HG03378 (cell line): ENCODE results near the gene CTNNA2.

Experiments used
- ATAC-seq: cut with Tn5 transposase; IDR thresholded peaks from one replicate; pipeline ENCODE4 v1.9.1; 2021; ENCODE audit warnings: mild to moderate bottlenecking, moderate library complexity; ENCODE audit not compliant: unreplicated experiment

Gene CTNNA2

DNA sequence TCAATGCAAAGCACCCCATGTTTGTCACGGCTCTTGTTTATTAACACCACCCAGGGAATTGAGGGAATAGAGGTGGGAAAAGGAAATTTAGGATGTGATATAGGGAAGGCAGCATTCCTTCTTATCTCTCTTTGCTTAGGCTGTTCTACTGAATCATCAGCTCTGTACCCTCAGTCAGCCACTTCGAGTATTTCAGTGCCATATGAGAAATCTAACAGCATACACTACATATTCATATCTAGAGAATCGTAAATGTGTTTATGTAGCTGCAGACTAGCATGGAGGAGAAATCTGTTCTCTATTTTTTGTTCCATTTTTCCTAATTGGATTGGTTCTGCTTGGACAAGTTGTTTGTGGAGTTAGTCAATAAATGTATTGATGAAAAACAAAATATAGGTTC is 187.8 kb downstream of the CTNNA2 start:
- no peak for ATAC-seq

DNA sequence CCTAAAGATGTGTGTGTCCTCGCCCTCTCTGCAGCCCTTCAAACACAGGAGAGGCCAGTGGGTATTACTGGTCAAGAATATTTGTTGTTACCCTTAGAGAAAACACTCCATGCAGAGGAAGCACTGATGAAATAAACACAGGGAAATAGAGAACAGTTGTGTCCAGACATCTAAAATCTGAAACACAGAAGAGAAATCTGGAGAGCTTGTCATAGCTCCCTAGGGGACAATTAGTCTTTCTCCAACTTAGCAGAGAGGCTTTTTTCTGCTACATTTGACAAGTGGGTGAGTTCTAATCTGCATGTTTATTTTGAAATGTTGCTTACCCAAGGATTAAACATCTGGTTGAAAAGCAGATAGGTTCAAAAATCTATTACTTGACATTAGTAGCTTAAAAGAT is 190.1 kb downstream of the CTNNA2 start:
- ATAC-seq = no peak

DNA sequence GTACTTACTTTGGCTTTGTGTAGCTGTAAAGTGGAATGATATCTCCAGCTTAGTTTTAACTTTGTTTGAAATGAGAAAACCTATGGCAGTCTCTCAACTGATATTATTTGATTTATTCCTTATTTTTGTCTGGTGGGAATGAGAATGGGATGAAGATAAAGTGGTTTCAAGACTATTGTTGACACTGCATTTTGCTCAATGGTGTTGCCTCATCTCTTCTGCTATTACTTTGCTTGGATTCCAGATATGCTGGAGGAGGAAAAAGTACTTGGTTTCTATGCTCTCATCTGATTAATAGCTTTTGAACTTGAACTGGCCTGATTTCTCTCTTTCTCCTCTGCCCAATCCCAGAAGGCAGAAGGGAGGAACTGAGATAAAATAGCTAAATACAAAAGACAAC is 198.2 kb downstream of the CTNNA2 start:
- no peak for ATAC-seq

DNA sequence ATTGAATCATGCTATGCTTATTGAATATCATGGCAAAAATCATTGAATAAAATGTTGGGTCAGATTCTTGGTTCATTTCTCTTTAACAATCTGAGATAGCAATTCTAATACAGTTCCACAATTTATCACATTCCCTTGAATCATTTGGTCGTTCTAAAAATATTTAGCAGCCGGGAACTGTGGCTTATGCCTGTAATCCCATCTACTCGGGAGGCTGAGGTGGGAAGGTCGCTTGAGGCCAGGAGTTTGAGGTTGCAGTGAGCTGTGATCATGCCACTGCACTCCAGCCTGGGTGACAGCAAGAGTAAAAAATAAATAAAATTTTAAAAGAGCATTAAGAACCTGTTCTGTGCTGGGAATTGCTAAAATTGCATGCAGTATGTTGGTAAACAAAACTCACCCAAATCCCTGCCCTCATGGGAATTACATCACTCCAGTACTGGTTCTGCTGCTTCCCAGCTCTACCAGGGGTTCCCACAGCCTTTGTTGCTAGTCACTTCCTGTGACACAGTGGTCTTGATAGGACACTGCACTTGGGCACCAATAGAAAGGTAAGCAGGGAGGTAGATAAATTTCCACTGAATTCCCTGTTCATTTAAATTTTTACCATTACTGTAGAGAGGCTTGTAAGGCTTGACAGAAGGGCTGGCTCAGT is 200.4 kb downstream of the CTNNA2 start:
- ATAC-seq = no peak

DNA sequence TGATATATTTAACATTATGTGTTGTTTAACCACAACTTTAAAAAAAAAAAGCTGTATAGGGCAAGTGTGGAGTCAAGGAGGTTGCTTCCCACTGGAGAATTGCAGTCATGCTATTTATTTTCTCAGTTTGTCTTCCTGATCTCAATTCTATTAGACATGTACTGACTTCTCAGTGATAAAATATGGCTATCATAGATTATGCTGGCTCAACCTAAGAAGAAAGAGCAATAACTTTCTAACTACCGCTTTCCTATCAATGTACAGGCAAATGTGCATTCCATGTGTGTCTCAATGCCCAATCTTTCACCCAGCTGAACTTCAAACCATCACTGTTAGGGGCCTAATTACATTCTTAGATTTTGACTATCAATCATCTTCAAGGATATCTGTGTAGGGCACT is 201.4 kb downstream of the CTNNA2 start:
- no peak for ATAC-seq

- no peak for ATAC-seq
These were observed 202.5 kb downstream of the CTNNA2 start for GRCh38 chr2:79715338-79715737.

GRCh38 chr2:79716266-79716665 is 203.4 kb downstream of the CTNNA2 start:
- ATAC-seq = no peak

GRCh38 chr2:79717364-79718007 is 204.6 kb downstream of the CTNNA2 start:
- ATAC-seq = no peak

DNA sequence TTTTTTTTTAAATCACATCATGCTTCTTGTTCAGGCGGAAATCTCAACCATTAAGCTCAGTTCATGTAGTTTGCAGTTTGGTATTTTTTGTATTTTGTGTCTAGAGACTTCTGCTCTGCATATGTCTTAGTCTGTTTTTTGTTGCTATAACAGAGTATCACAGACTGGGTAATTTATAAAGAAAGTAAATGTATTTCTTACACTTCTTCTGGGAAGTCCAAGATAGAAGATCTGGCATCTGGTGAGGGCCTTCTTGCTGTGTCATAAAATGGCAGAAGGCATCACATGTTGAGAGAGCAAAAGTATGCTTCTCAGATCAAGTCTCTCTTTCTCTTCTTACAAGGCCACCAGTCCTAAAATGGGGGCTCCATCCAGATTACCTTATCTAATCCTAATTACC is 208.2 kb downstream of the CTNNA2 start:
- no peak for ATAC-seq

- ATAC-seq = no peak
These were observed 209.1 kb downstream of the CTNNA2 start for GRCh38 chr2:79721966-79722365.

GRCh38 chr2:79723830-79724229 is 211.0 kb downstream of the CTNNA2 start:
- ATAC-seq = no peak

- ATAC-seq = no peak
These were observed 216.7 kb downstream of the CTNNA2 start for GRCh38 chr2:79729532-79729931.

GRCh38 chr2:79734518-79734917 is 221.7 kb downstream of the CTNNA2 start:
- no peak for ATAC-seq

- no peak for ATAC-seq
These were observed 228.1 kb downstream of the CTNNA2 start for GRCh38 chr2:79740879-79741443.

GRCh38 chr2:79750321-79750720 is 237.5 kb downstream of the CTNNA2 start:
- no peak for ATAC-seq

DNA sequence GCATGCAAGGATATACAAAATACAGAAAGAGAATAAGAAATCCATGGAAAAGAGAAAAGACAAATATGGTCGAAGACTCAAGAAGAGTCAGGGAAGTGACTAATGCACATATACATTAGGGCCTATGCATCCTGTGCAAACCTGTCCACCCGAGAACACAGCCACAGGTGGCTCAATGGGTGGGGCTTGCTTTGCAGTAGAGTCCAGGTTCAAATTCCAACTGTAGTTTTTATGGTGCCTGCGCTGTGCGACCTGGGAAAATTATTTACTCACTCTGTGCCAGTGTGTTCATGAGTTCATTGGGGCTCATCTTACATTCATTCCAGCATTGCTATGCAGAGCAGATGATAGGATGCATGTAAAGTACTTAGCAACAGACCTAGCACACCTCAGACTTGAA is 244.7 kb downstream of the CTNNA2 start:
- no peak for ATAC-seq

- ATAC-seq = no peak
These were observed 245.2 kb downstream of the CTNNA2 start for GRCh38 chr2:79758042-79758441.

DNA sequence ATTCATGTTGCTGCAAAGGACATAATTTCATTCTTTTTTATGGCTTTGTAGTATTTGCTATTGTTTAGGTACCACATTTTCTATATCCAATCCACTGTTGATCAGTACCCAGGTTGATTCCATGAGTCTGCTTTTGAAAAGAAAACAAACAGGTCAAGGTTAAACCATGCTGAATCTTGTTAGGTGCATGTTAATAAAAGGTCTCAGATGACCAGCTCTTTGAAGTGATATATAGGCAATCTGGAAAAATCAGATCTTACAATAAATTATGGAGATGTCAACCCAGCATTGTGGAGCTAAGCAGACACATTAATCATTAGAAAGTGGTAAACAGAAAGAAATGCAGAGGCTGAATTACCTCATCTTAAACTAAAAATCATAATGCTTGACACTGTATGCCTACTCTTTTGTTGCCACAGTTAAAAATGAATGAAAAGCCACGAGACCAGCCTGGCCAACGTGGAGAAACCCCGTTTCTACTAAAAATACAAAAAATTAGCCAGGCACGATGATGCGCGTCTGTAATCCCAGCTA is 246.0 kb downstream of the CTNNA2 start:
- ATAC-seq = no peak

- no peak for ATAC-seq
These were observed 258.1 kb downstream of the CTNNA2 start for GRCh38 chr2:79770926-79771325.

DNA sequence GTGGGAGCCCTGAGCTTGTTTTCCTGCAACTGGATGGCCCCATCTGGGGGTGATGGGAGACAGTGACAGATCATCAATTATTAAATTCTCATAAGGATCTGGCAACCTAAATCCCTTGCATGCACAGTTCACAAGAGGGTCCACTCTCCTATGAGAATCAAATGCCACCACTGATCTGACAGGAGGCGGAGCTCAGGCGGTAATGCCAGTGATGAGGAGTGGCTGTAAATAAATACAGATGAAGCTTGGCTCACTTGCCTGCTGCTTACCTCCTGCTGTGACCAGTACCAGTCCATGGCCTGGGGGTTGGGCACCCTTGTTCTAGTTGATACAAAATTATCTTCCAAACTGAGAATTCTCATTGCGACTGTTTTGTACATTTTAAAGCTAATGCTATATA is 258.6 kb downstream of the CTNNA2 start:
- no peak for ATAC-seq

- no peak for ATAC-seq
These were observed 261.2 kb downstream of the CTNNA2 start for GRCh38 chr2:79774016-79774415.

- no peak for ATAC-seq
These were observed 263.6 kb downstream of the CTNNA2 start for GRCh38 chr2:79776461-79776860.
